HEK293 (cell line): ENCODE data around the gene RBM19.

Experiments used
- CTCF ChIA-PET: fragments of 350-600 bp; formaldehyde crosslinking; extraction: SDS; loops from one replicate; lab custom pipeline; 2021; ENCODE audit warnings: antibody characterized with exemption; lab: Yijun Ruan, JAX
- POLR2A ChIA-PET: fragments of 300-600 bp; formaldehyde crosslinking; extraction: SDS; loops from one replicate; lab custom pipeline; 2020; ENCODE audit warnings: antibody characterized with exemption, inconsistent platforms; lab: Yijun Ruan, JAX
- H3K27ac ChIP-seq: fragments of 200-500 bp; sonication (Bioruptor generic); 2 replicates; pipeline ENCODE4 v1.5.1; 2014; ENCODE audit warnings: low read depth, low read length, control low read depth, inconsistent platforms; ENCODE audit errors: extremely low read depth
- H3K36me3 ChIP-seq, 2 experiments: fragments of 200-500 bp in 1 of 2; sonication (Bioruptor generic) in 1 of 2; 1 replicate in 1 of 2; 2 replicates in 1 of 2; pipeline ENCODE4 v1.5.1; 2014 to 2017; ENCODE audit warnings: inconsistent platforms in 2 of 2, low read length in 2 of 2; ENCODE audit not compliant: control insufficient read depth in 2 of 2, insufficient read depth in 1 of 2
- H3K4me1 ChIP-seq: fragments of 200-500 bp; sonication (Bioruptor generic); 2 replicates; pipeline ENCODE4 v1.5.1; 2014; ENCODE audit warnings: mild to moderate bottlenecking, low read length, inconsistent platforms; ENCODE audit not compliant: control insufficient read depth, insufficient read depth
- H3K4me3 ChIP-seq: 2 replicates; pipeline ENCODE4 v1.5.1; 2011; ENCODE audit warnings: low read depth, mild to moderate bottlenecking, control low read depth, low read length, moderate library complexity
- H3K9me3 ChIP-seq: fragments of 200-500 bp; sonication (Bioruptor generic); 2 replicates; pipeline ENCODE4 v1.5.1; 2014; ENCODE audit warnings: low read depth, low read length, inconsistent platforms; ENCODE audit not compliant: control insufficient read depth, insufficient read depth
- ELK4 ChIP-seq: IDR thresholded peaks from 2 replicates; pipeline ENCODE4 v1.6.1; 2011; ENCODE audit warnings: mild to moderate bottlenecking, low read depth, low read length, borderline replicate concordance
- HOXA7 ChIP-seq: sonication (generic); formaldehyde crosslinking; IDR thresholded peaks from 2 replicates; pipeline ENCODE4 v1.8.1; 2022; ENCODE audit warnings: missing genetic modification reagents, borderline replicate concordance
- KLF16 ChIP-seq: fragments of 450-650 bp; formaldehyde crosslinking; IDR thresholded peaks from 2 replicates; pipeline ENCODE4 v1.5.1; 2017; ENCODE audit warnings: missing biosample characterization, missing genetic modification characterization
- OVOL3 ChIP-seq: fragments of 450-650 bp; formaldehyde crosslinking; IDR thresholded peaks from 2 replicates; pipeline ENCODE4 v1.5.1; 2016; ENCODE audit warnings: missing biosample characterization, missing genetic modification characterization
- REPIN1 ChIP-seq: fragments of 450-650 bp; formaldehyde crosslinking; IDR thresholded peaks from 2 replicates; pipeline ENCODE4 v1.5.1; 2017; ENCODE audit warnings: missing biosample characterization, missing genetic modification characterization, low read depth
- SCRT1 ChIP-seq: fragments of 450-650 bp; formaldehyde crosslinking; IDR thresholded peaks from 2 replicates; pipeline ENCODE4 v1.5.1; 2016; ENCODE audit warnings: missing biosample characterization, missing genetic modification characterization, borderline replicate concordance
- SETDB1 ChIP-seq: IDR thresholded peaks from one replicate; pipeline ENCODE4 v1.6.1; 2017; ENCODE audit warnings: mild to moderate bottlenecking, low read length, moderate library complexity, mixed read lengths; ENCODE audit not compliant: insufficient read length
- SP2 ChIP-seq: fragments of 450-650 bp; formaldehyde crosslinking; IDR thresholded peaks from 2 replicates; pipeline ENCODE4 v1.5.1; 2016; ENCODE audit warnings: missing biosample characterization, missing genetic modification characterization
- ZBTB10 ChIP-seq: fragments of 450-650 bp; formaldehyde crosslinking; IDR thresholded peaks from 2 replicates; pipeline ENCODE4 v1.5.1; 2016; ENCODE audit warnings: missing biosample characterization, missing genetic modification characterization
- ZBTB20 ChIP-seq: fragments of 450-650 bp; formaldehyde crosslinking; IDR thresholded peaks from 2 replicates; pipeline ENCODE4 v1.5.1; 2016; ENCODE audit warnings: missing biosample characterization, missing genetic modification characterization
- ZIC2 ChIP-seq: fragments of 450-650 bp; formaldehyde crosslinking; IDR thresholded peaks from 2 replicates; pipeline ENCODE4 v1.5.1; 2016; ENCODE audit warnings: missing biosample characterization, missing genetic modification characterization
- ZNF146 ChIP-seq: fragments of 450-650 bp; formaldehyde crosslinking; IDR thresholded peaks from 2 replicates; pipeline ENCODE4 v1.5.1; 2016; ENCODE audit warnings: missing biosample characterization, missing genetic modification characterization
- ZNF292 ChIP-seq: fragments of 450-650 bp; formaldehyde crosslinking; IDR thresholded peaks from 2 replicates; pipeline ENCODE4 v1.5.1; 2016; ENCODE audit warnings: low read depth, missing biosample characterization, missing genetic modification characterization, borderline replicate concordance
- ZNF398 ChIP-seq: fragments of 450-650 bp; formaldehyde crosslinking; IDR thresholded peaks from 2 replicates; pipeline ENCODE4 v1.5.1; 2017; ENCODE audit warnings: missing biosample characterization, missing genetic modification characterization
- ZNF580 ChIP-seq: fragments of 450-650 bp; formaldehyde crosslinking; IDR thresholded peaks from 2 replicates; pipeline ENCODE4 v1.5.1; 2016; ENCODE audit warnings: missing biosample characterization, missing genetic modification characterization
- ZNF621 ChIP-seq: fragments of 450-650 bp; formaldehyde crosslinking; IDR thresholded peaks from 2 replicates; pipeline ENCODE4 v1.5.1; 2017; ENCODE audit warnings: missing biosample characterization, missing genetic modification characterization

Gene RBM19

GRCh38 chr12:113858841-113859386 lies 107.2 kb downstream of the RBM19 start:
- POLR2A ChIA-PET, result no interaction called here
- H3K4me3 ChIP-seq, result no peak overlapping the region
- H3K4me1 ChIP-seq, result peaks cover 3% of the 10 kb centered on the region; the same call in 1 of the 2 replicates
- CTCF ChIA-PET, result interaction anchor here (1.1 kb wide), 1 partner anchor 434 kb away, joined by 4 read pairs; no protein-coding TSS in a partner anchor
- H3K27ac ChIP-seq, result no peak overlapping the region
- 0 out of 2 replicates have a peak, but pooled peaks have one; percentile 17 for TF ChIP-seq ZIC2 (tag by site-specific recombination)
- TF ChIP-seq ZNF398, result no peak
- TF ChIP-seq, all 188 proteins: peak for 1
- Histone ChIP-seq H3K36me3 (peaks cover 0 to 5% of the 10 kb centered on the region in 2 experiments; a peak in 1 of 3 replicates), H3K9me3 (no peaks in the 10 kb centered on the region)

GRCh38 chr12:113857371-113857770 lies 108.8 kb downstream of the RBM19 start:
- peaks cover 0 to 5% of the 10 kb centered on the region in 2 experiments; a peak in 1 of 3 replicates for H3K36me3 ChIP-seq
- CTCF ChIA-PET, result no interaction called here
- TF ChIP-seq HOXA7 (CRISPR knock-in tag) (no peak), SCRT1 (no peak), SETDB1 (no peak), REPIN1 (tag by site-specific recombination) (no peak), ELK4 (no peak), ZNF580 (tag by site-specific recombination) (no peak), ZNF398 (no peak), KLF16 (tag by site-specific recombination) (no peak), OVOL3 (tag by site-specific recombination) (no peak), ZNF146 (tag by site-specific recombination) (no peak), ZNF621 (tag by site-specific recombination) (no peak)
- no peaks in the 10 kb centered on the region for H3K4me1 ChIP-seq
- H3K9me3 ChIP-seq, result no peaks in the 10 kb centered on the region
- no peak overlapping the region for H3K27ac ChIP-seq
- no peak overlapping the region for H3K4me3 ChIP-seq
- POLR2A ChIA-PET, result no interaction called here

GRCh38 chr12:113855998-113856397 lies 110.1 kb downstream of the RBM19 start:
- H3K27ac ChIP-seq, result no peak overlapping the region
- ChIA-PET POLR2A (no interaction called here), CTCF (interaction anchor here (1.5 kb wide), 1 partner anchor 395 kb away, joined by 3 read pairs; no protein-coding TSS in a partner anchor)
- no peaks in the 10 kb centered on the region for H3K4me1 ChIP-seq
- H3K36me3 ChIP-seq, result peaks cover 0 to 5% of the 10 kb centered on the region in 2 experiments; a peak in 1 of 3 replicates
- no peak overlapping the region for H3K4me3 ChIP-seq
- H3K9me3 ChIP-seq, result no peaks in the 10 kb centered on the region
- TF ChIP-seq KLF16 (tag by site-specific recombination) (no peak), ZBTB20 (no peak), ZBTB10 (tag by site-specific recombination) (no peak), SP2 (no peak), ZNF292 (tag by site-specific recombination) (no peak)
